GM11168 (cell line): ENCODE measurements around the gene MUCL3.
"Not testable (repeated sequence)": the region's sequence is repeated elsewhere in the genome, so short reads cannot be mapped to it uniquely, and the experiment has no call there.

ENCODE experiments used
- in situ Hi-C: fragments of 300-500 bp; cut with MboI; formaldehyde crosslinking; loops from one replicate; pipeline ENCODE4 v1.12.0; 2022; ENCODE audit warnings: low sequenced_read_pairs; ENCODE audit not compliant: unreplicated experiment

Gene MUCL3

DNA sequence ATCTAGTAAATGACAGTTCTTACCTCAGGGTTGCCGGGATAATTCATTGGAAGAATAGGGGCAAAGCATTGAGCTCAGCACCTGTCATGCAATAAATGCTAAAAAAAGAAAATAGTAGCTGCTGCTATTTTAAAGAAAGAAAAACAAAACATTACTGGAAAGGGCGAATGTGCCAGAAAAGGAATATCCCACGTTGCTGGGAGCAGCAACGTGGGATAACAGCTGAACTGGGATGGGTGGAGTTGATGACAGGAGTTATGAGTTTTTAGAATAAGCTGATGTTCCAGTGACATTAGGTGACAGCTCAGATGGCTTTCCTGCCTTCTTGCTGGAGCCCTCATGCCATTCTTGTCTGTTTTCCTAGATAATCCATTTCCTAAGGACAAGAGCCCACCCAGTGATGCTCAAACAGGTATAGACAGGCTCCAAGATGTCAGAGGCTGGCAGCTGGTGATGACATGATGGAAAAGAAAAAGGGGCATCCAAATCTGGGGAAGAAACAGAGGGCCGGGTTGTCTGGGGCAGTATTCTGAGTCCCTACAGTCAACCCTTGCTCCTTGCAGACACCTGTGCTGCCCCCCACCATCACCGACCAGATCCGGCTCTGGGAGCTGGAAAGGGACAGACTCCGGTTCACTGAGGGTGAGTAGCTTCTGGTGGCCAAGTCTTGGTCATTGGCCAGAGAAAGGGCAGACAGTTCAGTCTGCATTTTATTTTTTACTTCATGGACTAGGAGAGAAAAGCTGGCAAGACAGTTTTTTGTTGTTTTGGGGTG lies 27.8 kb upstream of the MUCL3 start:
- in situ Hi-C loops = loop anchor here (10.0 kb wide), 1 partner anchor 162 kb away; no protein-coding TSS in a partner anchor

DNA sequence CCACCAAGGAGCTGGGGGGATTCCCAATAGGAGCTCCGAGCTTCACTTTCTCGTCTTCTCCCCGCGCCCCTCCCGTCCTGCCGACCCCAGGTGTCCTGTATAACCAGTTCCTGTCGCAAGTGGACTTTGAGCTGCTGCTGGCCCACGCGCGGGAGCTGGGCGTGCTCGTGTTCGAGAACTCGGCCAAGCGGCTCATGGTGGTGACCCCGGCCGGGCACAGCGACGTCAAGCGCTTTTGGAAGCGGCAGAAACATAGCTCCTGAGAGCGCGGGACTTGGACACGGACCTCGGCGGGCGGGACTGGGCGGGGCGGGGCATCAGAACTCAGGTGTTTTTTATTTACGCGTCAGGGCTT lies 27.1 kb upstream of the MUCL3 start:
- in situ Hi-C loops = loop anchor here (10.0 kb wide), 1 partner anchor 161 kb away; no protein-coding TSS in a partner anchor

DNA sequence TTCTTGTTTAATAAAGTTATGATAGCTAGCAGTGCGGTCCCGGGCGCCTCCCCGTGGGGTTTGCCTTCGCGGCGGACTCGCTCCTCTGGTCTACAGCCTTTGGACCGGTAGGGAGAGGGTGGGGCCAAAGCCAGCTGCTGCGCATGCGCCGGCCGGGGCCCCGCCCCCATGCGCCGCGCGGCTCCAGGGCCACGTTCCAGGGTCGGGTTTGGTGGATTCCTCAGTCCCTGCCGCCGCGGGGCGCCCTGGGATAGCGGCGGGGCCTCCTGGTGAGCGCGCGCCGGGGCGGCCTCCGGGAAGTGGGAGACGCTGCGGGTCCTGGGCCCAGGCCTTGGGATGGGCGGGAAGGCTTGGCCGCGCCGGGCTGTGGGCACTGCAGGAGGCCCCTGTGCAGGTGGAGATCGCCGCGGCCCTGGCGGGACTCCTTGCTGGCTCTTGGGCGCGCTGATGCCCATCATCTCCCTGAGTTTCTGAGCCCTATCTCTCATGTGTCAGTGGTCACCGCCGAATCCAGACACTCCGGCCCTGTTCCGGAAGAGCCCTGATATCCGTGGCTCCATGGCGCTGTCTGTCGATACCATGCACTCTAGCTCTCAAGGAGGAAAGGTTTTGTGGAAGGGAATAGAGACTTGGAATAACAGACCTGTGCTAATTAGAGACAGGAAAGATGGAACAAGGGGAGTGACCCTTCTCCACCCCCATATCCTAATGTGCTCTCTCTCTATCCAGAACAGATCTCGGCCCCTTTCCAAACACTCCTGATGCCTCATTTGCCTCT lies 26.5 kb upstream of the MUCL3 start, which contains the start of gene VARS2:
VARS2 (plus strand) TSS at position 163 of the 778 bp plus-strand sequence; CDS start at position 762, 599 bp downstream.
- in situ Hi-C loops = loop anchor here (10.0 kb wide), 1 partner anchor 161 kb away; no protein-coding TSS in a partner anchor

DNA sequence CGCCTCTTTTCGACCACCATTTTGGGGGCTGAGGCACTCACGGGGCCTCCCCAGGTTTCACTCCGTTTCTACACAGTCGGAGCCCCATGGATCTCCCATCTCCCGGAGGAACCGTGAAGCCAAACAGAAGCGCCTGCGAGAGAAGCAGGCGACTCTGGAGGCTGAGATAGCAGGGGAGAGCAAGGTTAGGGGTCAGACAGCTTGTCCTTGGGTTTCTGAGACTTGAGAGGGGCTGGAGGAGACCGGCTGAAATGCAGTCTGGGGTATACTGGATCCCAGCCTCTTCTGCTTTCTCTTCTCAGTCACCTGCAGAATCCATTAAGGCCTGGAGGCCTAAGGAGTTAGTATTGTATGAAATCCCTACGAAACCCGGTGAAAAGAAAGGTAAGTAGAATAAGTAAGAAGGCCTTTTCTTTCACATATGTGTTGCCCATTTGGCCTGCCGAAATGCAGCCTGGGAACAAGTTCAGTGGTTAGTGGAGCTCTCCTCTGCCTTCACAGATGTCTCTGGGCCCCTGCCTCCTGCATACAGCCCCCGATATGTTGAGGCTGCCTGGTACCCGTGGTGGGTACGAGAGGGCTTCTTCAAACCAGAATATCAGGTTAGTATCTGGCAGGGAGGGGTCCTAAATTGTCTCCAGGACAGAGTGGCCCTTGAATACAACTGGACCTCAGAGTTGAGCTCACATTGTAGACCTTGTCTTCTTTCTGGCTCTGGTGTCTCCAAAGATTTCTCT lies 25.8 kb upstream of the MUCL3 start:
- in situ Hi-C loops = loop anchor here (10.0 kb wide), 1 partner anchor 160 kb away; no protein-coding TSS in a partner anchor

DNA sequence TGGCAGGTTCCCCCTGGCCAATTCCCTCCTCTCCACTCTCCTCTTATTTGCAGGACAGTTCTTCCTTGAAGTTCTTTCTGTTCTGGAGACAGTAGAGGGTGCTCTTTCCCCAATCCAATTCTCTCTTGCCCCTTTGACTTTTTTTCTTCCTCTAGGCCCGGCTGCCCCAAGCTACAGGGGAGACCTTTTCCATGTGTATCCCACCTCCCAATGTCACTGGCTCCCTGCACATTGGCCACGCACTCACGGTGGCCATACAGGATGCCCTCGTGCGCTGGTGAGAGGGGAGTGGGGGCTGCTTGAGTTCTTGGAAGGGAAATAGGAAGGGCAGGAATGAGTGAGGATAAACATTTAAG lies 25.2 kb upstream of the MUCL3 start:
- in situ Hi-C loops = loop anchor here (10.0 kb wide), 1 partner anchor 159 kb away; no protein-coding TSS in a partner anchor

DNA sequence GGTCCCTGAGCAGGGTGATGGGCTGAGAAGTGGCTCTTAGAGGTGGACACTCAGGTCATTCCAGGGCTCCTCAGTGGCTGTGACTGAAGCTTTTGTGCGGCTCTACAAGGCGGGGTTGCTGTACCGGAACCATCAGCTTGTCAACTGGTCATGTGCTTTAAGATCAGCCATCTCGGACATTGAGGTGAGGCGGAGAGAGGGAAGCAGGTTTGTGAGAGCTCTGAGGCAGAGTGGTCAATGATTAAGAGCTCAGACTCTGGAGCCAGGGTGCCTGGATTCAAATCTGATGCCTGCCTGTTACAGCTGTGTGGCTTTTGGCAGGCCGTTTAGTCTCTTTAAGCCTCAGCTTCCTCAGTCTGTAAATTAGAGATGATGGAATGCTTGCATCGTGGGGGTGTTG lies 23.7 kb upstream of the MUCL3 start:
- in situ Hi-C loops = loop anchor here (10.0 kb wide), 1 partner anchor 158 kb away; no protein-coding TSS in a partner anchor

DNA sequence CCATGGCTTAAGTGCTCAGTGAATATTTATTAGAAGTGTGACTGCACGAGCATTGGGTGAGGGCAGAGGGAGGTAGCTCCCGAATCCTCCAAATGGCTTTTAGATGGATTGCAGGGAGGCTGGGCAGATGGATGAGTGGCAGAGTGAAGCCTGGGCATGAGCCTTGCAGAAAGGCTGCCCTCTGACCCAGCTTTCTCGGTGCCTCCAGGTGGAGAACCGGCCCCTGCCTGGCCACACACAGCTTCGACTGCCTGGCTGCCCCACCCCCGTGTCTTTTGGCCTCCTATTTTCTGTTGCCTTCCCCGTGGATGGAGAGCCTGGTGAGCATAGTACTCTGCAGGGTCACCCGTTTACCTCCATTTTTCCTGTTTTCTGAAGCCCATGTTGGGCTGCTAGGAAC lies 23.3 kb upstream of the MUCL3 start:
- in situ Hi-C loops = loop anchor here (10.0 kb wide), 1 partner anchor 157 kb away; no protein-coding TSS in a partner anchor

DNA sequence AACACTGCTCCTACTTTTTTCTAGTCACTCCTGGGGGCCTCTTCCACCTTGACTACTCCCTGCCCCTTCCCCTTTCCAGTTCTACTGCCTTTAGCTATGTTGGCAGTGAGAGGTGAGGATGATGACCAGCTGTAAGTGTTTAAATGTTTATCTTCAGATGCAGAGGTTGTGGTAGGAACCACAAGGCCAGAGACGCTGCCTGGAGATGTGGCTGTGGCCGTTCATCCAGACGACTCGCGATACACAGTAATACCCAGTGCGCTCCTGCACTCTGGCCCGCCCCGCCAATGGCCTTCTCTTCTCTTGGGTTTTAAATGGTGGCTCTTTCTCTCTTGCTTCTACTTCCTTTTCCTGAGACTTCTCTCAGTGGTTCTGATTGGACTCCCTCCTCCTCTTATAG lies 22.1 kb upstream of the MUCL3 start:
- in situ Hi-C loops = loop anchor here (10.0 kb wide), 1 partner anchor 156 kb away; no protein-coding TSS in a partner anchor

DNA sequence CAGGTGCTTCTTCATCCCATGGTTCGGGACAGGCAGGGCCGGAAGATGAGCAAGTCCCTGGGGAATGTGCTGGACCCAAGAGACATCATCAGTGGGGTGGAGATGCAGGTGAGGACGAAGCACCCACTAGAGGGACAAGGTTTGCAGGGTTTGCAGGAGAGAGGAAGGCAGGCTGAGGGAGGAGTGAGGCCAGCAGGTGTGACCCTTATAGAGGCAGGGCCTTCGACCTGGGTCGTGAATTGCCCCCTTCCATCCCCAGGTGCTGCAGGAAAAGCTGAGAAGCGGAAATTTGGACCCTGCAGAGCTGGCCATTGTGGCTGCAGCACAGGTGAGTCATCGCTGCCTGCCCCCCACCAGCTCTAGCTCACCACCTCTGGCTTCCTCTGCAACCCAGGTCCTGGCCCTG lies 18.3 kb upstream of the MUCL3 start:
- in situ Hi-C loops = no loop called here

DNA sequence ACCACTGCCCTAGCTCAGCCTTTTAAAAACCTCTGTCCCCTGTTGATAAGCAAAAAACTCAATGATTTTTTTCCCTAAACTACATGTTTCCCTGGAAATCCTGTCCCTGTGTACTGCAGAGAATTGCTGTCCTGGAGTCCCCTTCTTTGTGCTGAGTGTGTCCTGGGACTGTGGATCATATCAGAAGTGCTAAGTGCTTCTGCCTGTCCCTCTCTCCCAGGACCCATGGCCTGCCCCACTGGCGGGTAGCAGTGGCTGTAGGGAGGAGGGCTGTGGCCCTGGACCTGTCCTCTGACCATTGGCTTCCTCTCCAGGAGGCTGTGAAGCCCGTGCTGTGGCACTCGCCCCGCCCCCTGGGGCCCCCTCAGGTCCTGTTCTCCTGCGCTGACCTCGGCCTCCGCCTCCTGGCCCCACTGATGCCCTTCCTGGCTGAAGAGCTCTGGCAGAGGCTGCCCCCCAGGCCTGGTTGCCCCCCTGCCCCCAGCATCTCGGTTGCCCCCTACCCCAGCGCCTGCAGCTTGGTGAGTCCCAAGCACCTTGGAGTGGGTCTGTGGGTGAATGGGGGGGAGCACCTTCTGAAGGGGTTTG lies 16.6 kb upstream of the MUCL3 start:
- in situ Hi-C loops = not testable (repeated sequence)

DNA sequence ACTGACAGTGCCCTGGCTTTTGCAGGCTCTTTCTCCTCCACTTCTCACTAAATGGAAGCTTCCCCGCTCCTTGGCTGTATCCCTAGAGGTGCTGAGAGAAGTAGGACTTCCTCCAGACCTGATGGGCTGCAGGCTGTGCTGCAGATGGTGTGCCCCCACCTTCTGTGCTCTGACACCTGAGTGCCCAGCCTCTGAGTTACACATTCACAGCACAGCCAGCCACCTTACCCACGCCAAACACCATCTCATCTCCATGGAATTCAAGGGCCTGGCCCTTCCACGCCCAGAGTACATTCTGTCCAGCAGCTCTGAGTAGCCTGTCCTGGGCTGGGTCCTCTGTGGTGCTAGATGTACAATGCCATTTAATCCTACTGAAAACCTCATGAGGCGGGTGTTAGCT lies 14.1 kb upstream of the MUCL3 start:
- in situ Hi-C loops = no loop called here

DNA sequence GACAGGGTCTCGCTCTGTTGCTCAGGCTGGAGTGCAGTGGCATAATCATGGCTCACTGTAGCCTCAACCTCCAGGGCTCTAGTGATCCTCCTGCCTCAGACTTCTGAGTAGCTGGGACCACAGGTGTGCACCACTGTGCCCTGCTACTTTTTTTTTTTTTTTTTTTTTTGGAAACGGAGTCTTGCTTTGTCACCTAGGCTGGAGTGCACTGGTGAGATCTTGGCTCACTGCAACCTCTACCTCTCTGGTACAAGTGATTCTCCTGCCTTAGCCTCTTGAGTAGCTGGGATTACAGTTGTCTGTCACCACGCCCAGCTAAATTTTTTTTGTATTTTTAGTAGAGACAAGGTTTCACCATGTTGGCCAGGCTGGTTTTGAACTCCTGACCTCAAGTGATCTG lies 13.7 kb upstream of the MUCL3 start:
- in situ Hi-C loops = not testable (repeated sequence)

DNA sequence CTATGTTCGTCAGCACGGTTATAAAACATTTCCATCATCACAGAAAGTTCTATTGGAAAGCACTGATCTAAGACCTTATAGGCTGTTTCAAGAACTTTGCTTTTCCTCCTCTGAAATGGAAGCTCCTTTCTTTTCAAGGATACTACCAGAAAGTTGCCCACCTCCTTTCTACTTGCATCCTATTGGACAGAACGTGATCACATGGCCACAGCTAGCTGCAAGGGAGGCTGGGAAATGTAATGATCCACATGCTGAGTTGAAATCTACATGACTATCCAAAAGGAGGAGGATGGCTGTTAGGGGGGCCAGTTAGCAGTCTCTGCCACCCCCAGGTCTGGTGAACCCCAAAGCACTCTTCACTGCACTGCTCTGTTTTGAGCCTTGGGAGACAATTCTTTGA lies 12.1 kb upstream of the MUCL3 start:
- in situ Hi-C loops = no loop called here

DNA sequence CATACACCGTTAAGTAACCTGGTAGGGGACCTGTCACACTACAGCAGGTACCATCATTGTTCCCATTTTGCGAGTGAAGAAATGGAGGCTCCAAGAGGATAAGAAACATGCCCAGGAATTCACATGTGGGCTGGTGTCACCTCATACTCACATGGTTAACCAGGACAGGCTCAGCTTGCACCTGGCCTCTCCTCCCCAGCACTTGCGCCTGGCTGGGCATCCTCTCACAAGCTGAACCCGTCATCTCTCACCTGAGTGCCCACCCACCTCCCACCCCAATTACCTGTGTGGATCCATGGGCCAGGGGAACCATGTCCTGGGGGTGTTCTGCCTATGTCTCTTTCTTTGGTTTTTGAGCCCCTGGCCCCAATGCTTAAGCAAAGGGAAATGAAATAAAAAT lies 10.3 kb upstream of the MUCL3 start:
- in situ Hi-C loops = no loop called here

DNA sequence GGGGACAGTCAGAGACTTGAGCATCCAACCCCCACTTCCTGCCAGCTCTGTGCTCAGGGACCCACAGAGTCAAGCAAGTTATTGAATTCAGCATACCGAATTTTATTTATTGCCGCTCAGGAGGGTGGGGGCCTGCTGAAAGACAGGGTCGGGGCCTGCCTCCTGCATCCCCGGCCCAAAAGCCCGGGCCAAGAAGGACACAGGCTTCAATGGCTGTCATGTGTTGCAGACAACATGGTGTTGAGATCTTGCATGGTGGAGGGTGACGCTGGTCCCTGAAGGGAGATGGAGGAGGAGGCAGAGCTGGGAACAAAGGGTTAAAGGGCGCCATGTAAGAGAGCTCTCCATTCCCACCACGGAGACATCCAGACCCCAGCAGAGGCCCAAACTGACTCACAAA lies 9.5 kb upstream of the MUCL3 start:
- in situ Hi-C loops = no loop called here

DNA sequence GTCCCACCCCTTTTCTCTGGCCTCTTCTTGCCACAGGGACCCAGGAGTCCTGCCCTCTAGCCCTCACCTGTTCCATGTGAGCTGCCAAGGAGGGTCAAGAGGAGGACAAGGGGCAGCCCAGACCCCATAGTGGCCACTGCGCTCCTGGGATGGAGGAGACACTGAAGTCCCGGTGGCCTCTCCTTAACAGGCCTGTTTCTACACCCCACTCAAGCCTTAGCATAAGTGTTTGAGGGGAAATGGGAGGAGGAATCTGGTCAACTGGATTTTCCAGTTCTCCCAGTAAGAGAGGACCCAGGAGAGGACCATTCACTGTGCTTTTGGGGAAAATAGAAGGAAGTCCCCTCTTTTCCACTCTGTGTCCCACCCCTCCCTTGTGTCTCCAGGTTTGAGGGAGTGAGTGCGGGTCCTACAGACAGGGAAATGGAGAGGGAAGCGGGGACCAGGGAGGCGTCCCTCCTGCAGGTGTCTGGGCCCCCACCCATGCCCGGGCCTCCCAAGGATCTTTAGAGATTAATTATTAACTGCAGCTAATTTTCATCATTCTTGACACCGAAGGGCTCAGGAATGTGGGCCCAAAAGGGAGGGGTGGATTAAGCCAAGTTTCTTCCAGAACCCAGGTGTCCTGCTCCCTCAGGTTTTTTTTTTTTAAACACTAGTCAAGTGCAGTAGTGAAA lies 8.7 kb upstream of the MUCL3 start, which contains the start of gene SFTA2:
SFTA2 (minus strand) TSS at position 202 of the 677 bp plus-strand sequence; CDS start at position 128, 74 bp downstream.
- in situ Hi-C loops = no loop called here

DNA sequence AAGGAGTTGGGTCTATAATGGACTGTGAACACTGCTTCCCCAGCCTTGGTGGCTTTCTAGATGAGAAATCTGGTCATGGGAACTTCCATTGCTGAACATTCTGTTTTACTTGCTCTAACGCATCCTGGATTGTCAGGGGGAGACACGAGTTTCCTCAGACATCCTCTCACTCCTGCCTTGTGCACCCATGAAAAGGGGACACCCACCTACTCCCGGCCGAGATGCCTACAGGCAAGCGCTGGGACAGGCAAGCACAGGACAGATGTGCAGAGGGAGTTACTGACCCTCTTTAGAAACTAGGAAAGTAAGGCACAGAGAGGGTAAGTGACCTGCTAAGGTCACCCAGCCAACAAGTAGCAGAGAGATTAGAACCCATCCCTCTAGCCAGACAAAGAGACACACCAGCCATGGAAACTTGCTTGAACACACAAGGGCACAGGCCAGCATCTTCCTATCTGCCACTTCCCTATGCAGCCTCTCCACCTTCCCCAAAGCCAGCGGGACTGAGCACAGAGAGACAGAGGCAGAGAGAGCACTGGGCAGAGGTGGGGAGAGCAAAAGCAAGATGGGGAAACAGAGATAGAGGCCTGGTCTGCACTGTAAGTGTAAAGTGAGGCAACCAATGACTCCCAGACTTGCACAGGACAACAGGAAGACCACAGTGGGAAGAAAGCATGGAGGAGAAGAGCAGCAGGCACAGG lies 8.0 kb upstream of the MUCL3 start:
- in situ Hi-C loops = no loop called here

DNA sequence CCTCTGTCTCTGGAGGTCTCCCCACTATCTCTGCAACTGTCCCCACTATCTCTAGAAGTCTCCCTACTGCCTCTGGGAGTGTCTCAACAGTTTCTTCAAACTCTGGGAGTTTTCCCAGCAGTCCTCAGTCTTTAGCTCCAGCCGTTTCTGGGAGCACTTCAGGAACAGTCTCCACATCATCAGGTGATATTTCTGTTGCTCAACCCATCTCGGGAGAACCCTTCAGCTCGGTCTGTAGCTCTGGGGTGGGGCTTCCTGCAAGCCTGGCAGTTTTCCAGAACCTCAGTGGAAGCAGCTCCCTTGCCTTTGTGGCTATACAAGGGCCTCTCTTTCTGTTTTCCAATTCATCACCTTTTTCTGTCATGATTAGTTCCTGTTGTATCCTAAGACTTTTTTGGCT lies 5.8 kb upstream of the MUCL3 start:
- in situ Hi-C loops = no loop called here

DNA sequence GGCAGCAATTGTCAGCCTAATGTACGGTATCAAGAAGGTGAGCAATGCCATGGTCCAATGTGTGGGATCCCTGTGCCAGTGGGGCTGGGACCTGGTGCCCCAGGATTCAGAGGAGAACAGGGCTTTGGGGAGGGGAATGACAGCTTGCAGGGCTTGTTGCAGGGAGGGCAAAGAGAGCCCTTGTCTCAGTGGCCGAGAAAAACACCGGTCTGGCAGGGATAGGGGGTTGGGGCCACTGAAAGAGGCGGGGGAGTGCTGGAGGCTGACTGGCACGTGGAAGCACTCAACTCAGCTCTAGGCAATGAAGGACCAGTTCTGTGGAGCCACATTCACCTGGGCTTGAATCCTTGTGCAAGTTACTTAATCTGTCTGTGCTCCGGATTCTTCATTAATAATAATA lies 3.5 kb upstream of the MUCL3 start:
- in situ Hi-C loops = no loop called here
